ENCODE results near the gene ADAM15.
A peak's percentile ranks its signal among the peaks of the same experiment; 100 is the strongest.

The ADAM15 gene

GRCh38 chr1:155083865-155084721, 33.0 kb downstream of the ADAM15 start:
- peak; percentile 54 for DNase-seq (ENCODE audit: low read depth)
- TF ChIP-seq CTCF (IDR thresholded peaks at IDR 0.05; ENCODE audit: low read depth, low read length) (peak; percentile 24), MAX (IDR thresholded peaks at IDR 0.05; ENCODE audit: low read depth, low read length) (peak; percentile 61), MYC (IDR thresholded peaks at IDR 0.05; ENCODE audit: low read depth, low read length) (0 out of 2 replicates have a peak, but pooled peaks have one; percentile 11), POLR2A (IDR thresholded peaks at IDR 0.05; ENCODE audit: extremely low read depth, insufficient read length) (no peak)
- H3K4me3 ChIP-seq (ENCODE audit: low read depth, low read length): no peak overlapping the region

- TF ChIP-seq POLR2A (IDR thresholded peaks at IDR 0.05; ENCODE audit: extremely low read depth, insufficient read length): peak; percentile 55
- TF ChIP-seq CTCF (IDR thresholded peaks at IDR 0.05; ENCODE audit: low read depth, low read length): peak; percentile 82
- TF ChIP-seq MAX (IDR thresholded peaks at IDR 0.05; ENCODE audit: low read depth, low read length): no peak; the same call in 1 of the 2 replicates
- peak; percentile 1; the same call in 1 of the 2 replicates for TF ChIP-seq MYC (IDR thresholded peaks at IDR 0.05; ENCODE audit: low read depth, low read length)
- DNase-seq (ENCODE audit: low read depth): peak; percentile 95
- peak overlapping the region; percentile 77 for H3K4me3 ChIP-seq (ENCODE audit: low read depth, low read length)
Measured at GRCh38 chr1:155084722-155085503, 33.8 kb downstream of the ADAM15 start.

DNA sequence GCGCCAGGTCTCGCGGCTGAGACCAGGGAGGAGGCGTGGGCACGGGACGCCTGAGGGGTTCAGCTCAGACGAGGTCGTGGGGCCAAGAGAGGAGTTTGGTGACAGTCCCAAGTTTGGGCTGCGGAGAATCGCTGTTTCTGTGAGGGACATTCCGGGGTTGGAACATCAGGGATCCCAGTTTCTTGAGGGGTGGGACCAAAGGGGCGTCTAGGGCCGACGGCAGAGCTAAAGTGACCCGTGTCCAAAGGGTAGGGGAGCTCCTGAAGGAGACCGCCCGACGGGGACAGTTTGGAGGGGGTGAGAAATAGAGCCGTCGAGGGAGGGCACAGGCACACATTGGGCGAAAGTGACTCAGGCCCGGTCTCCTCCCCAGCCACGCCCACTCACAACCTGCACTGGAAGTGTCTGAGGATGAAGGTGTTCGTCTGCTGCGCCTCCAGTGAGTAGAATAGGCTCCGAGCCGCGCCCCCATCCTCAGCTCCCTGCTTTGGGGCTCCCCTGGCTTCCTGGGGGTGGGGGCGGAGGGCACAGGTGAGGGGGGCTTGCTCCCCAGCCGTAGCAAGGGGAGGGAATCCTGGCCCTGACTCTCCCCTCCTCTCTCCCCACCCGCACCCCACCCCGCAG, 34.5 kb downstream of the ADAM15 start:
- no peak for TF ChIP-seq CTCF (IDR thresholded peaks at IDR 0.05; ENCODE audit: low read depth, low read length)
- TF ChIP-seq POLR2A (IDR thresholded peaks at IDR 0.05; ENCODE audit: extremely low read depth, insufficient read length): peak; percentile 6
- peak overlapping the region; percentile 77 for H3K4me3 ChIP-seq (ENCODE audit: low read depth, low read length)
- peak; percentile 54 for DNase-seq (ENCODE audit: low read depth)

GRCh38 chr1:155086128-155086741, 35.1 kb downstream of the ADAM15 start:
- TF ChIP-seq MYC (IDR thresholded peaks at IDR 0.05; ENCODE audit: low read depth, low read length) (peak; percentile 44; the same call in 1 of the 2 replicates), CTCF (IDR thresholded peaks at IDR 0.05; ENCODE audit: low read depth, low read length) (peak; percentile 76), MAX (IDR thresholded peaks at IDR 0.05; ENCODE audit: low read depth, low read length) (peak; percentile 70), POLR2A (IDR thresholded peaks at IDR 0.05; ENCODE audit: extremely low read depth, insufficient read length) (no peak)
- H3K4me3 ChIP-seq (ENCODE audit: low read depth, low read length): no peak overlapping the region
- DNase-seq (ENCODE audit: low read depth): peak; percentile 81

- TF ChIP-seq POLR2A (IDR thresholded peaks at IDR 0.05; ENCODE audit: extremely low read depth, insufficient read length): no peak
- no peak for TF ChIP-seq CTCF (IDR thresholded peaks at IDR 0.05; ENCODE audit: low read depth, low read length)
- no peak for TF ChIP-seq MAX (IDR thresholded peaks at IDR 0.05; ENCODE audit: low read depth, low read length)
- no peak for TF ChIP-seq MYC (IDR thresholded peaks at IDR 0.05; ENCODE audit: low read depth, low read length)
- no peak for DNase-seq (ENCODE audit: low read depth)
- no peak overlapping the region for H3K4me3 ChIP-seq (ENCODE audit: low read depth, low read length)
Measured at GRCh38 chr1:155086856-155087535, 35.9 kb downstream of the ADAM15 start.
